Vagina (tissue), 2 donors: ENCODE measurements around the gene THADA. TPM values are rescaled to one million over a fixed set of nuclear protein-coding genes. Genes with fewer than 3 reads are reported as not detected.

ENCODE experiments used
- DNase-seq, 2 donors: peaks; one replicate each; pipeline ENCODE4 v3.0.0-alpha.2; 2017; ENCODE audit errors: extremely low spot score in 2 of 2
- H3K27ac ChIP-seq: fragments of 200-600 bp; sonication (generic); one replicate; pipeline ENCODE4 v1.5.1; 2019
- H3K27me3 ChIP-seq: fragments of 200-600 bp; sonication (generic); one replicate; pipeline ENCODE4 v1.5.1; 2019
- H3K36me3 ChIP-seq, 2 donors: fragments of 200-600 bp; sonication (generic); one replicate each; pipeline ENCODE4 v1.5.1; 2017 to 2019
- H3K4me1 ChIP-seq: fragments of 200-600 bp; sonication (generic); one replicate; pipeline ENCODE4 v1.5.1; 2019
- H3K4me3 ChIP-seq, 2 donors: fragments of 200-600 bp; sonication (generic); 1 replicate in 1 of 2; 2 replicates in 1 of 2; pipeline ENCODE4 v1.5.1; 2016 to 2019
- H3K9me3 ChIP-seq: fragments of 200-600 bp; sonication (generic); one replicate; pipeline ENCODE4 v1.5.1; 2019
- CTCF ChIP-seq, 3 experiments: fragments of 450-650 bp in 2 of 3; fragments of 200-600 bp in 1 of 3; sonication (generic) in 1 of 3; IDR thresholded peaks; one replicate each; pipeline ENCODE4 v1.5.1; 2017 to 2019; ENCODE audit warnings: antibody characterized with exemption in 3 of 3, mild to moderate bottlenecking in 2 of 3, moderate library complexity in 2 of 3
- POLR2A ChIP-seq, 2 donors: fragments of 450-650 bp; IDR thresholded peaks; one replicate each; pipeline ENCODE4 v1.6.1; 2017; ENCODE audit warnings: antibody characterized with exemption in 2 of 2, mild to moderate bottlenecking in 2 of 2, moderate library complexity in 2 of 2
- POLR2AphosphoS5 ChIP-seq, 2 donors: sonication (generic); formaldehyde crosslinking; IDR thresholded peaks; one replicate each; pipeline ENCODE4 v1.9.0; 2017; ENCODE audit warnings: antibody characterized with exemption in 2 of 2, mild to moderate bottlenecking in 2 of 2, low read depth in 1 of 2; ENCODE audit not compliant: insufficient read depth in 1 of 2
- intact Hi-C: fragments of 100-400 bp; cut with DNase I; formaldehyde crosslinking; loops from one replicate; pipeline ENCODE4 v1.15.1; 2023
- total RNA-seq: library from RNA; depleted of rRNA; stranded (reverse); fragments of >200 nt; gene quantifications from one replicate; pipeline ENCODE4 v1.2.3, GENCODE V29; 2016

THADA gene
- total RNA-seq, 1 donor from 2014 or later: 32.2 TPM

GRCh38 chr2:43246641-43247040 lies 349.2 kb downstream of the THADA start:
- no peak overlapping the region for H3K27ac ChIP-seq
- H3K36me3 ChIP-seq: peaks cover 0 to 6% of the 10 kb centered on the region in 2 donors
- peaks cover 18% of the 10 kb centered on the region for H3K4me1 ChIP-seq
- no peaks in the 10 kb centered on the region for H3K27me3 ChIP-seq
- no peaks in the 10 kb centered on the region for H3K9me3 ChIP-seq
- intact Hi-C loops: no loop called here
- no peak for TF ChIP-seq CTCF (IDR thresholded peaks at IDR 0.05)
- no peak for TF ChIP-seq POLR2AphosphoS5 (IDR thresholded peaks at IDR 0.05; ENCODE audit: insufficient read depth in 1 of 2, low read depth in 1 of 2)
- TF ChIP-seq POLR2A (IDR thresholded peaks at IDR 0.05): no peak
- no peak for DNase-seq
- no peak overlapping the region for H3K4me3 ChIP-seq

- DNase-seq: no peak
- intact Hi-C loops: no loop called here
Measured at GRCh38 chr2:43241558-43241957, 354.3 kb downstream of the THADA start.

DNA sequence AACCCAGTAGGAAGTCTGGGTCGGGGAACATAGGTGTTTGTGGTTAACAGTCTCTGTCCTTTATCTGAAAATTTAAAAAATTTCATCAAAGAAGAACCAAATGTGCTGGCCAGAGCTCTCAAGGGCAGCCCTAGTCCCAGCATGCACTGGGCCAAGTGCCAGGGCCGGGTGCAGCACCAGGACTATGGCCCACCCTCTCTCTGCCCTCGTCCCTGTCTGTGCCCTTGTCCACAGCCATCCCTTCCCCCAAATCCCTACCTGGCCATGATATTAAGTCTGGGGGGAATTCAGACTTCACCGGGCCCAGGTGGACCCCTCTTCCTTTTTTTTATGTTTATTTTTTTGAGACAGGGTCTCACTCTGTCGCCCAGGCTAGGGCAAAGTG lies 355.1 kb downstream of the THADA start:
- H3K27ac ChIP-seq: no peak overlapping the region
- no peak overlapping the region for H3K4me3 ChIP-seq
- H3K27me3 ChIP-seq: no peaks in the 10 kb centered on the region
- no peaks in the 10 kb centered on the region for H3K9me3 ChIP-seq
- peaks cover 0 to 6% of the 10 kb centered on the region in 2 donors for H3K36me3 ChIP-seq
- no peak for DNase-seq
- TF ChIP-seq POLR2AphosphoS5 (IDR thresholded peaks at IDR 0.05; ENCODE audit: insufficient read depth in 1 of 2, low read depth in 1 of 2) (no peak), POLR2A (IDR thresholded peaks at IDR 0.05) (no peak)
- H3K4me1 ChIP-seq: peaks cover 8% of the 10 kb centered on the region
- intact Hi-C loops: no loop called here

More at GRCh38 chr2:43241558-43241957, 354.3 kb downstream of the THADA start:
- H3K36me3 ChIP-seq: peaks cover 0 to 6% of the 10 kb centered on the region in 2 donors
- H3K27ac ChIP-seq: no peak overlapping the region
- H3K4me3 ChIP-seq: no peak overlapping the region
- H3K9me3 ChIP-seq: no peaks in the 10 kb centered on the region
- TF ChIP-seq POLR2A (IDR thresholded peaks at IDR 0.05) (no peak), CTCF (IDR thresholded peaks at IDR 0.05) (no peak), POLR2AphosphoS5 (IDR thresholded peaks at IDR 0.05; ENCODE audit: insufficient read depth in 1 of 2, low read depth in 1 of 2) (no peak)
- no peaks in the 10 kb centered on the region for H3K27me3 ChIP-seq
- peaks cover 8% of the 10 kb centered on the region for H3K4me1 ChIP-seq

DNA sequence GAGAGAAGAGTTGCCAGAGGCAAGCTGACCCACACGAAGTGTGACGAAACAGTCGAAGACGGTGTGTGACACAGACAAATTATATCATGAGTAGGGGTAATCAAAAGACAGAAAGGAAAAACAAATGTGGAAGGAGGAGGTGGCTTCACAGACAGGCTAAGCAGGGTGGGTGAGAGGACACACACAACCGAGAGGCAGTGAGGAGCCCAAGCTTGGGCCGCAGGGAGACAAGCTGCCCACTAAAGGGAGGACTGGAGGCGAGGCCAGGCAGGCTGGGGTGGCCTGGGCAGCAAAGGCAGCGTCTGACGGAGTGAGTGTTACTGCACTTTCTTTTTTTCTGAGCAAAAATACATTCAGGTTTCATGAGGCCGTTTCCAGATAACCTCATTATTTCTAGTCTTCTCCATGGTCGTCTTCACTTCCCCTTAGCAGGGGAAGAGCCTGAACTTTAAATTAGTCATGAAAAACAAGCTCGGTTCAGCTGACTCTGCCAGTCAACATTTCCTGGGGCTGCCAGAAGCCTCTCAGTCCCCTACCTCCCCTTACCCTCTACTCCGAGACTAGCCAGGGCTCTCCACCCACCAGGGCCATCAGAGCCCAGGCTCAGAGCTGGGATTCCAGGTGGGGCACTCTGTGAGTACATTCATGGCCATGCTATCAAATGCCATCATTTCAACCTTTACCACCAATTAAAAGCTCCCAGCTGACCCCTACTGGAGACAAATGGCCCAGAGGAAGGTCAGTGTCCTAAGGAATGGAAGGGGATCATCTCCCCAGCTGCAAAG lies 355.7 kb downstream of the THADA start:
- peaks cover 8% of the 10 kb centered on the region for H3K4me1 ChIP-seq
- no peak overlapping the region for H3K27ac ChIP-seq
- peaks cover 0 to 6% of the 10 kb centered on the region in 2 donors for H3K36me3 ChIP-seq
- no peak overlapping the region for H3K4me3 ChIP-seq
- H3K9me3 ChIP-seq: no peaks in the 10 kb centered on the region
- intact Hi-C loops: no loop called here
- TF ChIP-seq POLR2AphosphoS5 (IDR thresholded peaks at IDR 0.05; ENCODE audit: insufficient read depth in 1 of 2, low read depth in 1 of 2) (no peak), CTCF (IDR thresholded peaks at IDR 0.05) (no peak)
- H3K27me3 ChIP-seq: no peaks in the 10 kb centered on the region
- DNase-seq: no peak

DNA sequence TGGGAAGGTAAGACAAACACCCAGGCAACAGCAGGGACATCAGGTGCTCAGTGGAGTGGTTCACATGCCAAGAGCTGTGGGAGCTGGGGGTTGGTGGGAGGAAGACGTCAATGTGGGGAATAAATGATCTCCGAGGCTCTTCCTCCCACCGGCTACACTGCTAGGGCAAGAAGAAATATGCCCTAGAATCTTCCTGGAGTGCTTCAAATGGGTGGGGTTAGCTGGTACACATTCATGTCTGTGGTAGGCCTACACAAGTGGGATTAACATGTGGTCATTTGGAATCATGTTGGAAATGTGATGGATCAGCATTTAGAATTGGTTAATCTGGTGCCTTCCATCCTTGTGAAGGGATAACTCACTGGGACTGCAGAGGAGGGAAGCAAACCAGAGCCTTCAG lies 357.0 kb downstream of the THADA start:
- no peaks in the 10 kb centered on the region for H3K27me3 ChIP-seq
- TF ChIP-seq POLR2AphosphoS5 (IDR thresholded peaks at IDR 0.05; ENCODE audit: insufficient read depth in 1 of 2, low read depth in 1 of 2) (no peak), POLR2A (IDR thresholded peaks at IDR 0.05) (no peak), CTCF (IDR thresholded peaks at IDR 0.05) (no peak)
- intact Hi-C loops: no loop called here
- H3K4me1 ChIP-seq: peaks cover 8% of the 10 kb centered on the region
- H3K36me3 ChIP-seq: no peaks in the 10 kb centered on the region
- H3K27ac ChIP-seq: no peak overlapping the region
- no peak overlapping the region for H3K4me3 ChIP-seq
- no peaks in the 10 kb centered on the region for H3K9me3 ChIP-seq
- DNase-seq: no peak
